GM12874 (cell line): ENCODE measurements around the gene LIN37.

Experiments
- TF ChIP-seq, protein P1 (sequence below): IDR thresholded peaks from 2 replicates; pipeline ENCODE4 v1.5.1; 2011; ENCODE audit warnings: low read depth, mild to moderate bottlenecking, control low read depth, low read length, moderate library complexity; ENCODE audit not compliant: insufficient read depth

Gene LIN37

DNA sequence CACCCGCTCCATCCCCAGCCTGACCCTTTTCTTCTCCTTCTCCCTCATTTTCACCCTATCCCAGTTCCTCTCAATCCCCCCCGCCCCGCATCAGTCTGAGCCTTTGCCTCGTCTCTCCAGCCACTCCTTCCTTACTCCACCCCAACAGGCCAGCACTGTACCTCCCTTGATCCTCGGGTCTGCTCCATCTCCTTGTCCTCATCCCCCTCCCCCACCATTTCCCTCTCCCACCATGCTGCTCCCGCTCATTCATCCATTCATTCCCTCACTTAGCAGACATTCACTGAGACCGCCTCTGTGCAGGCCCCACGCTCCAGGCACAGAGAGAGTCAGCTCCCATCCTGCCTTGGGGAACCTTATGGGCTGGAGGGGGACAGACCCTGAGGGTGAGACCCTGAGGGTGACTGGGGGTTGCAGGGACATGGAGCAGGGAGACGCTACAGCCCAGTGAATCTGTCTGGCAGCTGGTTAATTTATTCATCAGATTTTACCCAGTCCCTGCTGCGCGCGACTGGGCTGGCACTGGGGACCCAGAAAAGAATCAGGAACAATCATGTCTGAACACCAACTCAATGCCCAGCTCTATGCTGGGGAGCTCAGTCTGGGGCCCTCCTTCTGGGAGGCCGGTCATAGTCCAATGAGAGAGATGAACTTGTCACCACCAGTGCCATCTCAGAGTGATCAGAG is 27.9 kb downstream of the LIN37 start:
- TF ChIP-seq, protein P1, sequence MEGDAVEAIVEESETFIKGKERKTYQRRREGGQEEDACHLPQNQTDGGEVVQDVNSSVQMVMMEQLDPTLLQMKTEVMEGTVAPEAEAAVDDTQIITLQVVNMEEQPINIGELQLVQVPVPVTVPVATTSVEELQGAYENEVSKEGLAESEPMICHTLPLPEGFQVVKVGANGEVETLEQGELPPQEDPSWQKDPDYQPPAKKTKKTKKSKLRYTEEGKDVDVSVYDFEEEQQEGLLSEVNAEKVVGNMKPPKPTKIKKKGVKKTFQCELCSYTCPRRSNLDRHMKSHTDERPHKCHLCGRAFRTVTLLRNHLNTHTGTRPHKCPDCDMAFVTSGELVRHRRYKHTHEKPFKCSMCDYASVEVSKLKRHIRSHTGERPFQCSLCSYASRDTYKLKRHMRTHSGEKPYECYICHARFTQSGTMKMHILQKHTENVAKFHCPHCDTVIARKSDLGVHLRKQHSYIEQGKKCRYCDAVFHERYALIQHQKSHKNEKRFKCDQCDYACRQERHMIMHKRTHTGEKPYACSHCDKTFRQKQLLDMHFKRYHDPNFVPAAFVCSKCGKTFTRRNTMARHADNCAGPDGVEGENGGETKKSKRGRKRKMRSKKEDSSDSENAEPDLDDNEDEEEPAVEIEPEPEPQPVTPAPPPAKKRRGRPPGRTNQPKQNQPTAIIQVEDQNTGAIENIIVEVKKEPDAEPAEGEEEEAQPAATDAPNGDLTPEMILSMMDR = no peak

DNA sequence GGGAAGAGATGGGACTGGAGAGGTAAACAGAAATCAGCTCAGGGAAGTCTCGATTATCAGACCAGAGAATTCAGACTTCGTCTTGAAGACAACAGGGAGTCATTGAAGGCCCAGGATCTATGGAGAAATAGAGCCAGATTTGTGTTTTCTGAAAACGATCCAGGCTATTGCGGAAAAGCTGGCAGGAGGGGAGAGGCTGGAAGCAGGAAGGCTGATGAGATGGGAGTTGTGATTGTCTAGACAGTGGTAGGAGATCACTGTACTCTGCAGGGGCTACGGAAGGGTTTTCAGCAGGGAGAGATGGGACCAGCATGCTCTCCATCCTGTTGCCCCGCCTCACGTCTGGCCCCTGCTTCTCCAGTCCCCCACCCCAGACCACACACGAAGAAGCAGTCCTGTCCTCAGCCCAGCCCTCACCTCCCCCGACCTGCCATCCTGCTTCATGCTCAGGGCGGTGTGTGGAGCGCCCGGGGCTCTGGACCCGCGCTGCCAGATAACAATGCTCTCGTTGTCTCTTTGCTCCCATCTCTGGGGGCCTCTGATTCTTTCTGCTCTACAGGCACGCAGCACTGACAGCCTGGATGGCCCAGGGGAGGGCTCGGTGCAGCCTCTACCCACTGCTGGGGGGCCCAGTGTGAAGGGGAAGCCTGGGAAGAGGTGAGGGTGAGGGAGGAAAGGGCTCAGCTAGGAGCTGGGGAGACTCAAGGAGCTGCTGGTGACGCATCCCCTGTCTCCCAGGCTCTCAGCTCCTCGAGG is 28.9 kb downstream of the LIN37 start:
- TF ChIP-seq, protein P1 = no peak

DNA sequence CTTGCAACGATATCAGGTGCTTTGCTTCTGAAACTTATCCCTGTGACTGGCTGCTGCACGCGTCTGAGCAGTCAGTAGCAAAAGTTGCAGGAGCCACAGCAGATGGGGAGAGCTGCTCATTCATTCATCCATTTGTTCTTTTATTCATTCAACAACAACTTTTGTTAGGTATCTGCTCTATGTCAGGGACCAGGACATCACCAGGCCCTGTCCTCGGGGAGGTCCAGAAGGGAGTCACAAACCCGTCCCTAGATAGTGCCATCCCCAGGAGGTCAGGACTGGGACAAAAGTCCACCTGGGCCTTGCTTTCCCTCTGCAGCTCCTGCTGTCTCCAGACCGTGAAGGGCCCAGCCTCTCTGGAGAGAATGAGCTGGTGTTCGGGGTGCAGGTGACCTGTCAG is 29.6 kb downstream of the LIN37 start:
- TF ChIP-seq, protein P1 = no peak

DNA sequence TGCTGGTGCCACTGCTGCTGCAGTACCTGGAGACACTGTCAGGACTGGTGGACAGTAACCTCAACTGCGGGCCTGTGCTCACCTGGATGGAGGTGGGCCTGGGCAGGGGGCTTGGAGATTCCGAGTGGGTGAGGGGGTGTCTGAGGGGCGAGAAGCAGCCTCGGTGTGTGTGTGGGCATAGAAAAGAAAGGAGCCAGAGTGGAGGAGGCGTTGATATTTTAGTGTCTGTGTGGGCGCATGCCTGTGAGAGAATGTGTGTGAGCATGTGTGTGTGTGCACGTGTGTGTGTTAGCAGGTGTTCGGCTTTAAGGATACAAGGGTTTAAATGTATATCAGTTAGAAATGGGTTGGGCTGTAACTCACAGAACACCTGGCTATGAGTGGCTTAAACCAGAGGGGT is 30.7 kb downstream of the LIN37 start:
- TF ChIP-seq, protein P1 = no peak

DNA sequence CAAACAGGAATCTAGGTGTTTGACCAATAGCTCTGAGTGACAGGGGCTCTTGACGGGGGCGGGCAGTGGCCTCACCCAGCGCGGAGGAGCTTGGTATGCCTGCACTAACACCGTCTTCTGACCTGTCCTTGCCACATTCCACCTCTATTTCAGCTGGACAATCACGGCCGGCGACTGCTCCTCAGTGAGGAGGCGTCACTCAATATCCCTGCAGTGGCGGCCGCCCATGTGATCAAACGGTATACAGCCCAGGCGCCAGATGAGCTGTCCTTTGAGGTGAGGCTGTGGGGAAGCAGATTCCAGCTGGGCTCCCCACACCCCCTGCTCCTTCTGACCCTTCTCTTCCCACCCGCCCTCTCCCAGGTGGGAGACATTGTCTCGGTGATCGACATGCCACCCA is 31.7 kb downstream of the LIN37 start:
- TF ChIP-seq, protein P1 = no peak

DNA sequence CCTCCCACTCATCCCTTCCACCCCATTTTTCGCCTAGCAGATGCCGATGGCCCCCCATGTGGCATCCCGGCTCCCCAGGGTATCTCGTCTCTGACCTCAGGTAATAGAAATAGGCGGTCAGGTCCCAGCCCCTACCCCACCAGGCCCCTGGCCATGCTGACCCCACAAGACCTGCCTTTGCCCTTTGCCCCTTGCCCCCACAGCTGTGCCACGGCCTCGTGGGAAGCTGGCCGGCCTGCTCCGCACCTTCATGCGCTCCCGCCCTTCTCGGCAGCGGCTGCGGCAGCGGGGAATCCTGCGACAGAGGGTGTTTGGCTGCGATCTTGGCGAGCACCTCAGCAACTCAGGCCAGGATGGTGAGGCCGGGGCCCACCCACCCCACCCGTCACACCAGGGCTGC is 32.3 kb downstream of the LIN37 start:
- TF ChIP-seq, protein P1 = no peak

DNA sequence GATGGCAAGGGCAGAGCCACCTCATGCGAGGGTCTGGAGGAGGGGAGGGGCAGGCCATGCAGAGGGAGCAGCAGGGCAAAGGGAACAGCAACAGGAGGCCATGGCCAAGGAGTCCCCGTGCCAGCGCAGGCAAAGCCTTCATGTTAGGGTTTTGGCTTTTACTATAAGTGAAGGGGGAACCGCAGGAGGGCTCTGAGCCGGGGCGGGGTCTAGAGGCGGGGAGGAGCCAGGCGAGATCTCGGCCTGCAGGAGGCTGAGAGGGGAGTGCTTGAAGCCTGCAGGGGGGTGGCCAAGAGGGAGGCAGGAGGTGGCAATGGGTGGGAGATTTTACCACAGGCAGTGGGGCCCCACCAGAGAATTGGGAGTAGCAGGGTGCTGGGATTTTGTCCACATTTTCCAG is 33.3 kb downstream of the LIN37 start:
- TF ChIP-seq, protein P1 = no peak
